ENCODE results near the gene ATP6V1F. TPM values are rescaled to one million over a fixed set of nuclear protein-coding genes. Genes with fewer than 3 reads are reported as not detected.

ATP6V1F gene
- total RNA-seq, 1 donor from 2014 or later, result 144 TPM

DNA sequence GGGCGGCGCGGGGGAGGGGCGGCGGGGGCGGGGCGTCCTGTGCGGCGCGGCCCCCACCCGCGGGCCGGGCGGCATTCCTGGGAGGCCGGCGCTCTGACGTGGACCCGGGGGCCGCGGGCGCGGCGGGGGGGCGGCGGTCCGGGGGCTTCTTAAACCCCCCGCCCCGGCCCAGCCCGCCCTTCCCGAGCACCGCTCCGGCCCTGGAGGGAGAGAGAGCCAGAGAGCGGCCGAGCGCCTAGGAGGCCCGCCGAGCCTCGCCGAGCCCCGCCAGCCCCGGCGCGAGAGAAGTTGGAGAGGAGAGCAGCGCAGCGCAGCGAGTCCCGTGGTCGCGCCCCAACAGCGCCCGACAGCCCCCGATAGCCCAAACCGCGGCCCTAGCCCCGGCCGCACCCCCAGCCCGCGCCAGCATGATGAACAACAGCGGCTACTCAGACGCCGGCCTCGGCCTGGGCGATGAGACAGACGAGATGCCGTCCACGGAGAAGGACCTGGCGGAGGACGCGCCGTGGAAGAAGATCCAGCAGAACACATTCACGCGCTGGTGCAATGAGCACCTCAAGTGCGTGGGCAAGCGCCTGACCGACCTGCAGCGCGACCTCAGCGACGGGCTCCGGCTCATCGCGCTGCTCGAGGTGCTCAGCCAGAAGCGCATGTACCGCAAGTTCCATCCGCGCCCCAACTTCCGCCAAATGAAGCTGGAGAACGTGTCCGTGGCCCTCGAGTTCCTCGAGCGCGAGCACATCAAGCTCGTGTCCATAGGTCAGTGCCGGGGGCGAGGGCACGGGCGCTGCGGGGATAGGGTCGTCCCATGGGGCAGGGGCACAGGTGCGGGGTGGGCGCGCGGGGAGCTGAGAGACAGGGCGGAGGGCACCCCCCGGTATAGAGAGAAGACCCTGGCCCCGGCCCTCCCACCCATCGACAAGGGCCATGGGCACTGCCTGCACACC, 32.2 kb upstream of the ATP6V1F start, which contains the start of gene FLNC:
Gene FLNC, plus strand, starts transcription at position 176 of the 947 bp plus-strand sequence. Its CDS starts 232 bp downstream, at position 408.
- Mint-ChIP-seq H3K4me1 (peaks cover 24% of the 10 kb centered on the region), H3K27me3 (ENCODE audit: low read depth) (peaks cover 42% of the 10 kb centered on the region), H3K9me3 (no peaks in the 10 kb centered on the region)

DNA sequence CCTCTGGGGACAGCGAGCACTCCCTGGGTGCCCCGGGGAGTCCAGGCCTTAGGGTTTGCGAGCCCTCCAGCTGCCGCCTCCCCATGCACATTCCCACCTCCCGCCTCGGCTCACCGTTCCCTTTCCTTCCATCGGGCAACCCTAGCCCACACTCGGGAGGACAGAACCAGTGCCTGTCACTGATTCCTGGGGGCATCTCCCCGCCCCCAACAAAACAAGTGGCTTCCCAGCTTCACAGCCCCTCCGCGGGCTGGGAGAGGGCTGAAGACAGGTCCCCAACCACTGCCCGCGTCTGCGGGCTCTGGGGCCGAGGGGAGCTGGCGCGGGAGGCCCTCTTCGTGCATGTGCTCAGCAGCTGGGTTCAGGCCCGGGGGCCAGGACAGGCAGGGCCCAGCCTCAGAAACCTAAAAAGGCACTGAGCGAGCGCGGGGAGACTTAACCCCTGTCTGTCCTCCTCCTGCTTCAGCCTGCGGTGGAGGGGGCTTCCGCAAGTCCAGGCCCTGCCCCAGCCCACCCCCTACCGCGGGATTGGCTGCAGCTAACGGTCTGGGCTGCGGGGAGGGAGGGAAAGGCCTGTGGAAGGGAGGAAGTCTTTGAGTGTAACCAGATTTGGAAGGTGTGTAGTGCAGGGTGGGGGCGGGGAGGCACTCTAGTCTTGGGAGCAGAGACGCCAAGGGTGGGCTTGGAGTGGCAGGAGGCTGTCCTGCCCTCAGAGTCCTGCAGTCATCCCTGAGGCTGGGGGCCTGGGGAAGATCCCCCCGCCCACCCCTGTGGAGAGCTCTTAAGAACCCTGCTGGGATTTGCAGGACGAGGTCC, 31.3 kb upstream of the ATP6V1F start:
- no peaks in the 10 kb centered on the region for H3K36me3 Mint-ChIP-seq (ENCODE audit: low read depth)
- no peaks in the 10 kb centered on the region for H3K9me3 Mint-ChIP-seq
- H3K27ac Mint-ChIP-seq (ENCODE audit: unreplicated experiment), result no peak overlapping the region
- H3K4me1 Mint-ChIP-seq, result peaks cover 24% of the 10 kb centered on the region
- H3K4me3 Mint-ChIP-seq, result peak overlapping the region; percentile 65
- H3K27me3 Mint-ChIP-seq (ENCODE audit: low read depth), result peaks cover 42% of the 10 kb centered on the region
- DNase-seq (ENCODE audit: low read depth, low spot score), result peak; percentile 32
- TF ChIP-seq, protein P1, sequence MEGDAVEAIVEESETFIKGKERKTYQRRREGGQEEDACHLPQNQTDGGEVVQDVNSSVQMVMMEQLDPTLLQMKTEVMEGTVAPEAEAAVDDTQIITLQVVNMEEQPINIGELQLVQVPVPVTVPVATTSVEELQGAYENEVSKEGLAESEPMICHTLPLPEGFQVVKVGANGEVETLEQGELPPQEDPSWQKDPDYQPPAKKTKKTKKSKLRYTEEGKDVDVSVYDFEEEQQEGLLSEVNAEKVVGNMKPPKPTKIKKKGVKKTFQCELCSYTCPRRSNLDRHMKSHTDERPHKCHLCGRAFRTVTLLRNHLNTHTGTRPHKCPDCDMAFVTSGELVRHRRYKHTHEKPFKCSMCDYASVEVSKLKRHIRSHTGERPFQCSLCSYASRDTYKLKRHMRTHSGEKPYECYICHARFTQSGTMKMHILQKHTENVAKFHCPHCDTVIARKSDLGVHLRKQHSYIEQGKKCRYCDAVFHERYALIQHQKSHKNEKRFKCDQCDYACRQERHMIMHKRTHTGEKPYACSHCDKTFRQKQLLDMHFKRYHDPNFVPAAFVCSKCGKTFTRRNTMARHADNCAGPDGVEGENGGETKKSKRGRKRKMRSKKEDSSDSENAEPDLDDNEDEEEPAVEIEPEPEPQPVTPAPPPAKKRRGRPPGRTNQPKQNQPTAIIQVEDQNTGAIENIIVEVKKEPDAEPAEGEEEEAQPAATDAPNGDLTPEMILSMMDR (conservative IDR thresholded peaks at IDR 0.05), result no peak

More for the DNA sequence above, 32.2 kb upstream of the ATP6V1F start, which contains the start of gene FLNC:
- no peaks in the 10 kb centered on the region for H3K36me3 Mint-ChIP-seq (ENCODE audit: low read depth)
- peak; percentile 34 for DNase-seq (ENCODE audit: low read depth, low spot score)
- peak within 1 kb of the TSS; percentile 77 for H3K4me3 Mint-ChIP-seq
- TF ChIP-seq, protein P1 (conservative IDR thresholded peaks at IDR 0.05), result no peak
- H3K27ac Mint-ChIP-seq (ENCODE audit: unreplicated experiment), result no peak within 1 kb of the TSS

DNA sequence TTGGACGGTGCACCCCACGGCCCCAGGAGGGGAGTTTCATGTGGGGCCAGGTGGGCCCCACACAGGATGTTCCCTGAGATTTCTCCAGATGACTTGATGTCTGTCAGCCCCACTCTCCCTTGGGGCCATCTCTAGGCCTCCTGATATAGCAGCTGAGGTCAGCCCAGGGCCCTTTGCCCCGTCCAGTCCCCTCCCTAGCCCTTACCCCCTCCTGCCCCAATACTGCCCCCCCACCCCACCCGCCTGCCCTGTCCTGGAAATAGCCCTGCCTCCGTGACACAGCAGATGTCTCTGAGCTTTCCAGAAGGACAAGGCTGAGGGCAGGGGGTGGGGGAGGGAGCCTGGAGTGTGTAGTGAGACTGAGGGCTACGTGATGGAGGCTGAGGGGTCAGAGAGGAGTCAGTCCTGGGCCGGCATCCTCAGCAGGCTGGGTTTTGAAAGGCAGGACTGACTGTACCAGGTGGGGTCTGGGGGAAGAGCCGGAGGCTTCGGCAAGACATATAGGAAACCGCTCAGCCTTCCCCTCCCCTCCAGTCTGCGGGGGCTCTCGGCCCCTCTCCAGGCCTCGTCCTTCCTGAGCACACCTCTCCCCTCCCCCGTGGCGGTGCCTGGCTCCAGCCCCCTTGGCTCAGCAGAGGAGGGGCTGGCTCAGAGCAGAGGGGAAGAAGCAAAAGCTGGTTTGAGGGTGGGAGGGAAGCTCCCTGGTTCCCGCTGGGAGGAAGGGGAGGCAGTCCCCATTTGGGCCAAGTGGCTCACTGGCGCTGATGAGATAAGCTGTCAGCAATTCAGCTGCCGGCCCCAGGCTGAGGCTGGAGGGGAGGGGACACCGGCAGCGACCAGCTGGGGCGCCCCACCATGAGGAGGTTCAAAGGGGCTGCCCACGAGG, 30.4 kb upstream of the ATP6V1F start:
- Mint-ChIP-seq H3K4me3 (peak overlapping the region; percentile 71), H3K27ac (ENCODE audit: unreplicated experiment) (no peak overlapping the region), H3K4me1 (peaks cover 24% of the 10 kb centered on the region), H3K9me3 (no peaks in the 10 kb centered on the region), H3K36me3 (ENCODE audit: low read depth) (no peaks in the 10 kb centered on the region), H3K27me3 (ENCODE audit: low read depth) (peaks cover 42% of the 10 kb centered on the region)
- DNase-seq (ENCODE audit: low read depth, low spot score), result no peak
- TF ChIP-seq, protein P1 (conservative IDR thresholded peaks at IDR 0.05), result no peak

DNA sequence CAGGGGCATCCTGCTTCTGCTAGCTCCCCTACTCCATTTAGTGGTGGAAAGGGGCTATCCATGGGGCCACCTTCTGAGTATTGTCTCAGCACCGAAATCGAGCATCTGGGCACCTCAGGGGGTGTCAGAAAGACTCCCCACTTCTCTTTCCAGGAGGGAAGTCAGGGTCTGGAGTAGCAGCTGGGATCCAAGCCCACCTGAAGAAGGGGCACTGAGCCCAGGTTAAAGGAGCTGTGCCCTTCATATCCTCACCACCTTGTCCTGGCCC, 29.8 kb upstream of the ATP6V1F start:
- H3K4me1 Mint-ChIP-seq, result peaks cover 21% of the 10 kb centered on the region
- peaks cover 42% of the 10 kb centered on the region for H3K27me3 Mint-ChIP-seq (ENCODE audit: low read depth)
- no peak overlapping the region for H3K27ac Mint-ChIP-seq (ENCODE audit: unreplicated experiment)

More for the DNA sequence above, 29.8 kb upstream of the ATP6V1F start:
- H3K9me3 Mint-ChIP-seq, result no peaks in the 10 kb centered on the region
- no peaks in the 10 kb centered on the region for H3K36me3 Mint-ChIP-seq (ENCODE audit: low read depth)
- no peak overlapping the region for H3K4me3 Mint-ChIP-seq
- TF ChIP-seq, protein P1 (conservative IDR thresholded peaks at IDR 0.05), result no peak
- DNase-seq (ENCODE audit: low read depth, low spot score), result no peak
